Neuron (in vitro differentiated cells): Measurements from ENCODE around the gene MYL7.

ENCODE experiments used
- H2AFZ ChIP-seq: one replicate; pipeline ENCODE4 v1.6.1; 2013; ENCODE audit warnings: low read depth, mild to moderate bottlenecking, inconsistent platforms, low read length, moderate library complexity
- H3K27me3 ChIP-seq: one replicate; pipeline ENCODE4 v1.6.1; 2013; ENCODE audit warnings: low read length; ENCODE audit not compliant: insufficient read depth
- H3K36me3 ChIP-seq: one replicate; pipeline ENCODE4 v1.6.1; 2013; ENCODE audit warnings: low read length; ENCODE audit not compliant: insufficient read depth
- H3K4me1 ChIP-seq: one replicate; pipeline ENCODE4 v1.6.1; 2013; ENCODE audit warnings: low read length; ENCODE audit not compliant: insufficient read depth
- H3K4me3 ChIP-seq: 2 replicates; pipeline ENCODE4 v1.5.1; 2013; ENCODE audit warnings: mild to moderate bottlenecking, low read length, moderate library complexity
- H3K9me3 ChIP-seq: one replicate; pipeline ENCODE4 v1.6.1; 2013; ENCODE audit warnings: low read length

MYL7 gene

GRCh38 chr7:44143646-44144250, 2.6 kb upstream of the MYL7 start:
- Histone ChIP-seq H2AFZ (no peak overlapping the region), H3K4me1 (no peaks in the 10 kb centered on the region), H3K4me3 (no peak overlapping the region), H3K27me3 (peaks cover 48% of the 10 kb centered on the region), H3K9me3 (peaks cover 2% of the 10 kb centered on the region), H3K36me3 (no peaks in the 10 kb centered on the region)

- Histone ChIP-seq H3K9me3 (peaks cover 2% of the 10 kb centered on the region), H3K36me3 (no peaks in the 10 kb centered on the region), H2AFZ (no peak overlapping the region), H3K27me3 (peaks cover 34% of the 10 kb centered on the region), H3K4me3 (no peak overlapping the region), H3K4me1 (no peaks in the 10 kb centered on the region)
Measured at GRCh38 chr7:44142028-44142427, 896 bp upstream of the MYL7 start.

- Histone ChIP-seq H2AFZ (no peak overlapping the region), H3K9me3 (peaks cover 2% of the 10 kb centered on the region), H3K36me3 (no peaks in the 10 kb centered on the region), H3K27me3 (peaks cover 24% of the 10 kb centered on the region), H3K4me3 (no peak overlapping the region), H3K4me1 (no peaks in the 10 kb centered on the region)
Measured at GRCh38 chr7:44140341-44140740, 791 bp downstream of the MYL7 start.

- Histone ChIP-seq H3K36me3 (no peaks in the 10 kb centered on the region), H3K27me3 (peaks cover 18% of the 10 kb centered on the region), H3K4me1 (no peaks in the 10 kb centered on the region), H2AFZ (no peak overlapping the region), H3K9me3 (no peaks in the 10 kb centered on the region), H3K4me3 (no peak overlapping the region)
Measured at GRCh38 chr7:44139311-44140010, 1.7 kb downstream of the MYL7 start.

GRCh38 chr7:44138698-44139097, 2.4 kb downstream of the MYL7 start:
- H3K27me3 ChIP-seq, result peaks cover 14% of the 10 kb centered on the region
- H3K36me3 ChIP-seq, result no peaks in the 10 kb centered on the region
- H3K9me3 ChIP-seq, result no peaks in the 10 kb centered on the region
- H3K4me1 ChIP-seq, result no peaks in the 10 kb centered on the region
- H2AFZ ChIP-seq, result no peak overlapping the region
- no peak overlapping the region for H3K4me3 ChIP-seq

GRCh38 chr7:44136731-44137130, 4.4 kb downstream of the MYL7 start:
- Histone ChIP-seq H3K9me3 (no peaks in the 10 kb centered on the region), H3K27me3 (peaks cover 10% of the 10 kb centered on the region), H3K4me3 (no peak overlapping the region), H2AFZ (no peak overlapping the region), H3K4me1 (no peaks in the 10 kb centered on the region), H3K36me3 (no peaks in the 10 kb centered on the region)

GRCh38 chr7:44134943-44135628, 6.0 kb downstream of the MYL7 start:
- Histone ChIP-seq H3K36me3 (no peaks in the 10 kb centered on the region), H3K4me1 (no peaks in the 10 kb centered on the region), H3K27me3 (peaks cover 13% of the 10 kb centered on the region), H3K9me3 (no peaks in the 10 kb centered on the region), H2AFZ (no peak overlapping the region), H3K4me3 (no peak overlapping the region)

- Histone ChIP-seq H3K4me3 (no peak overlapping the region), H3K27me3 (peaks cover 14% of the 10 kb centered on the region), H2AFZ (no peak overlapping the region), H3K4me1 (no peaks in the 10 kb centered on the region), H3K36me3 (no peaks in the 10 kb centered on the region), H3K9me3 (no peaks in the 10 kb centered on the region)
Measured at GRCh38 chr7:44133295-44133694, 7.8 kb downstream of the MYL7 start.

- H3K4me1 ChIP-seq, result no peaks in the 10 kb centered on the region
- H3K27me3 ChIP-seq, result peaks cover 17% of the 10 kb centered on the region
- no peaks in the 10 kb centered on the region for H3K9me3 ChIP-seq
- no peak overlapping the region for H3K4me3 ChIP-seq
- no peaks in the 10 kb centered on the region for H3K36me3 ChIP-seq
- H2AFZ ChIP-seq, result no peak overlapping the region
Measured at GRCh38 chr7:44132039-44132438, 9.1 kb downstream of the MYL7 start.

- no peaks in the 10 kb centered on the region for H3K9me3 ChIP-seq
- H3K4me3 ChIP-seq, result no peak overlapping the region
- H3K36me3 ChIP-seq, result no peaks in the 10 kb centered on the region
- H2AFZ ChIP-seq, result no peak overlapping the region
- peaks cover 17% of the 10 kb centered on the region for H3K27me3 ChIP-seq
- no peaks in the 10 kb centered on the region for H3K4me1 ChIP-seq
Measured at GRCh38 chr7:44131173-44132029, 9.7 kb downstream of the MYL7 start.

- Histone ChIP-seq H3K4me1 (no peaks in the 10 kb centered on the region), H3K36me3 (no peaks in the 10 kb centered on the region), H3K9me3 (no peaks in the 10 kb centered on the region), H3K27me3 (peaks cover 7% of the 10 kb centered on the region), H2AFZ (no peak overlapping the region), H3K4me3 (no peak overlapping the region)
Measured at GRCh38 chr7:44128721-44129582, 12.2 kb downstream of the MYL7 start.

GRCh38 chr7:44127161-44127560, 14.0 kb downstream of the MYL7 start:
- Histone ChIP-seq H3K9me3 (no peaks in the 10 kb centered on the region), H3K4me3 (no peak overlapping the region), H3K36me3 (no peaks in the 10 kb centered on the region), H2AFZ (no peak overlapping the region), H3K4me1 (peaks cover 6% of the 10 kb centered on the region), H3K27me3 (peaks cover 7% of the 10 kb centered on the region)
